HG02678 (cell line): Measurements from ENCODE around the gene EIF2B5.
"Not testable (repeated sequence)": the region's sequence is repeated elsewhere in the genome, so short reads cannot be mapped to it uniquely, and the experiment has no call there.

ENCODE experiments used
- ATAC-seq: cut with Tn5 transposase; IDR thresholded peaks from one replicate; pipeline ENCODE4 v1.9.1; 2021; ENCODE audit warnings: mild to moderate bottlenecking, moderate library complexity; ENCODE audit not compliant: unreplicated experiment

The EIF2B5 gene

GRCh38 chr3:184135149-184135910, at the start of gene EIF2B5:
EIF2B5 (plus strand) TSS chr3:184135358; CDS start chr3:184135386, 28 bp downstream.
- peak; percentile 88 for ATAC-seq

- ATAC-seq = no peak
These were observed 49.7 kb upstream of the EIF2B5 start for GRCh38 chr3:184085389-184085852.

GRCh38 chr3:184092199-184092598, 43.0 kb upstream of the EIF2B5 start:
- ATAC-seq = no peak

- ATAC-seq = no peak
These were observed 38.3 kb upstream of the EIF2B5 start, which contains the start of gene HTR3E for GRCh38 chr3:184096811-184097383. HTR3E (plus strand) TSS chr3:184097064; CDS start chr3:184097530, 466 bp downstream.

GRCh38 chr3:184097556-184097955, 37.6 kb upstream of the EIF2B5 start:
- ATAC-seq = no peak

- no peak for ATAC-seq
These were observed 35.1 kb upstream of the EIF2B5 start for GRCh38 chr3:184099806-184100686.

- no peak for ATAC-seq
These were observed 24.8 kb upstream of the EIF2B5 start for GRCh38 chr3:184110316-184110725.

- ATAC-seq = no peak
These were observed 19.1 kb upstream of the EIF2B5 start for GRCh38 chr3:184116017-184116416.

GRCh38 chr3:184117636-184118035, 17.5 kb upstream of the EIF2B5 start:
- no peak for ATAC-seq

GRCh38 chr3:184121031-184121430, 14.1 kb upstream of the EIF2B5 start:
- ATAC-seq = not testable (repeated sequence)

GRCh38 chr3:184126006-184126405, 9.2 kb upstream of the EIF2B5 start:
- ATAC-seq = no peak

GRCh38 chr3:184129012-184129411, 6.1 kb upstream of the EIF2B5 start:
- no peak for ATAC-seq

GRCh38 chr3:184132945-184133344, 2.2 kb upstream of the EIF2B5 start:
- no peak for ATAC-seq

GRCh38 chr3:184133840-184134745, 1.1 kb upstream of the EIF2B5 start:
- ATAC-seq = no peak

- peak; percentile 9 for ATAC-seq
These were observed 411 bp upstream of the EIF2B5 start for GRCh38 chr3:184134746-184135148.

GRCh38 chr3:184135911-184136260, 728 bp downstream of the EIF2B5 start:
- no peak for ATAC-seq

GRCh38 chr3:184140436-184140835, 5.3 kb downstream of the EIF2B5 start:
- ATAC-seq = no peak

GRCh38 chr3:184142199-184142598, 7.0 kb downstream of the EIF2B5 start:
- ATAC-seq = no peak

- no peak for ATAC-seq
These were observed 8.2 kb downstream of the EIF2B5 start for GRCh38 chr3:184143327-184143726.

- ATAC-seq = no peak
These were observed 9.3 kb downstream of the EIF2B5 start for GRCh38 chr3:184144505-184144904.
